OCI-LY1 (cell line): ENCODE data around the gene PTPRA.
"Not testable (repeated sequence)": the region's sequence is repeated elsewhere in the genome, so short reads cannot be mapped to it uniquely, and the experiment has no call there.

ENCODE experiments used
- H2AFZ ChIP-seq: fragments of 200-600 bp; sonication (generic), shearing (Covaris generic); 2 replicates; pipeline ENCODE4 v1.6.0; 2014; ENCODE audit warnings: antibody characterized with exemption, mild to moderate bottlenecking, low read length
- H3F3A ChIP-seq: fragments of 200-600 bp; sonication (generic), shearing (Covaris generic); 2 replicates; pipeline ENCODE4 v1.6.0; 2014; ENCODE audit warnings: mild to moderate bottlenecking, antibody characterized with exemption, low read length, moderate library complexity; ENCODE audit not compliant: insufficient read depth
- H3K27ac ChIP-seq: fragments of 200-600 bp; sonication (generic); 2 replicates; pipeline ENCODE4 v1.5.1; 2014; ENCODE audit warnings: low read length, mixed run types, mild to moderate bottlenecking, low read depth; ENCODE audit not compliant: poor library complexity, severe bottlenecking
- H3K27me3 ChIP-seq: fragments of 200-600 bp; sonication (generic); 2 replicates; pipeline ENCODE4 v1.6.0; 2014; ENCODE audit warnings: antibody characterized with exemption, mild to moderate bottlenecking, low read length, moderate library complexity; ENCODE audit not compliant: insufficient read depth
- H3K36me3 ChIP-seq: fragments of 200-600 bp; sonication (generic); 2 replicates; pipeline ENCODE4 v1.6.1; 2014; ENCODE audit warnings: mild to moderate bottlenecking, antibody characterized with exemption, low read length, moderate library complexity, mixed read lengths; ENCODE audit not compliant: insufficient read depth
- H3K4me1 ChIP-seq: fragments of 200-600 bp; sonication (generic); 2 replicates; pipeline ENCODE4 v1.5.1; 2014; ENCODE audit warnings: mild to moderate bottlenecking, low read length, moderate library complexity; ENCODE audit not compliant: insufficient read depth, severe bottlenecking
- H3K4me2 ChIP-seq: fragments of 200-600 bp; sonication (generic), shearing (Covaris generic); 2 replicates; pipeline ENCODE4 v1.6.1; 2014; ENCODE audit warnings: low read length
- H3K4me3 ChIP-seq: fragments of 200-600 bp; sonication (generic); 2 replicates; pipeline ENCODE4 v1.5.1; 2014; ENCODE audit warnings: low read length, low read depth, mild to moderate bottlenecking, mixed read lengths; ENCODE audit not compliant: poor library complexity, severe bottlenecking
- H3K79me2 ChIP-seq: fragments of 200-600 bp; shearing (Covaris generic); 2 replicates; pipeline ENCODE4 v1.6.1; 2016; ENCODE audit warnings: mixed run types, low read length, mixed read lengths; ENCODE audit not compliant: insufficient read depth
- H3K9ac ChIP-seq: fragments of 200-600 bp; sonication (generic), shearing (Covaris generic); 2 replicates; pipeline ENCODE4 v1.6.1; 2014; ENCODE audit warnings: mild to moderate bottlenecking, low read length, mixed read lengths
- H3K9me2 ChIP-seq: fragments of 200-600 bp; sonication (generic), shearing (Covaris generic); 2 replicates; pipeline ENCODE4 v1.6.1; 2014; ENCODE audit warnings: low read depth, mild to moderate bottlenecking, low read length, mixed read lengths
- H3K9me3 ChIP-seq: fragments of 200-600 bp; shearing (Covaris generic); 2 replicates; pipeline ENCODE4 v1.6.1; 2014; ENCODE audit warnings: low read length, mixed read lengths
- H4K20me1 ChIP-seq: fragments of 200-600 bp; sonication (generic), shearing (Covaris generic); 2 replicates; pipeline ENCODE4 v1.6.0; 2016; ENCODE audit warnings: mild to moderate bottlenecking, low read length; ENCODE audit not compliant: insufficient read depth
- CTCF ChIP-seq: fragments of 200-600 bp; sonication (generic), shearing (Covaris generic); IDR thresholded peaks from 2 replicates; pipeline ENCODE4 v1.5.1; 2017; ENCODE audit warnings: mild to moderate bottlenecking, antibody characterized with exemption, low read length, moderate library complexity, mixed read lengths
- EZH2 ChIP-seq: fragments of 200-600 bp; sonication (generic), shearing (Covaris generic); IDR thresholded peaks from 2 replicates; pipeline ENCODE4 v1.8.0; 2017; ENCODE audit warnings: borderline replicate concordance, mixed run types, mild to moderate bottlenecking, antibody characterized with exemption, low read length, moderate library complexity, mixed read lengths

PTPRA gene

DNA sequence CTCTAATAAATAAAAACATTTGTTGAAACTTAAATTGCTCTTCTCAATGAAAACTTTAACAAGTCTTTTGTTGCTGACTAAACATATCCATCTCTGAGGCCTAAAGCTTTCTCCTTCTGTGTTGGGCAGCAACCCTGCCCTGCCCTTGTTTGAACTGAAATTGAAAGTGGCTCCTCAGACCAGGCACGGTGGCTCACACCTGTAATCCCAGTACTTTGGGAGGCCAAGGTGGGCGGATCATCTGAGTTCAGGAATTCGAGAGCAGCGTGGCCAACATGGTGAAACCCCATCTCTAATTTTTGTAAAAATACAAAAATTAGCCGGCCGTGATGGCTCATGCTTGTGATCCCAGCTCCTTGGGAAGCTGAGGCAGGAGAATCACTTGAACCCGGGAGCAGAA lies 140.9 kb downstream of the PTPRA start:
- Histone ChIP-seq H3K36me3 (peaks cover 33% of the 10 kb centered on the region), H2AFZ (no peak overlapping the region)

DNA sequence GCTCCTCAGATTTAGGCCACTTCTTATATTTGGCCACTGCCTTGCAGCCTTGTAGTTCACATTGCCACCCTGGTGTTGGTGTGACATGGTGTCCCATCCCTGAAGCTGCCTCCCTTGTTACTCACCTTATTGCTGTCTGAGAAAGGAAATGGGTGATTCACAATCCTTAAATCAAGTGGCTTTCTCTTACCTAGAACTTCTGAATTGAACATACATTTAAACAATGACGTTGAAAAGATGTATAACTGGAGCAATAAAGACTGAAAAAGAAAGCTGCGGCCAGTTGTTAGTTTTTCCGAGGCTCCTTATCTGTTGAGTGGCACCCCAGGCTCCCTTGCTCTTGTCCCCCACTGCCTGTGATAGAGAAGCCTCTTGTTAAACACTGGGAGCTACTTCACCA lies 141.4 kb downstream of the PTPRA start:
- TF ChIP-seq CTCF (no peak), EZH2 (no peak)
- no peaks in the 10 kb centered on the region for H3K79me2 ChIP-seq
- no peak overlapping the region for H2AFZ ChIP-seq
- H3K4me2 ChIP-seq, result no peak overlapping the region
- no peak overlapping the region for H3K27ac ChIP-seq
- no peak overlapping the region for H3K9ac ChIP-seq
- peaks cover 30% of the 10 kb centered on the region for H3K36me3 ChIP-seq
- no peak overlapping the region for H3K4me3 ChIP-seq
- no peaks in the 10 kb centered on the region for H3K4me1 ChIP-seq
- no peaks in the 10 kb centered on the region for H3K27me3 ChIP-seq
- no peaks in the 10 kb centered on the region for H3F3A ChIP-seq
- H4K20me1 ChIP-seq, result no peaks in the 10 kb centered on the region
- H3K9me3 ChIP-seq, result no peaks in the 10 kb centered on the region
- H3K9me2 ChIP-seq, result no peaks in the 10 kb centered on the region

More for the DNA sequence above, 140.9 kb downstream of the PTPRA start:
- no peak for TF ChIP-seq CTCF
- TF ChIP-seq EZH2, result no peak
- no peaks in the 10 kb centered on the region for H3K9me2 ChIP-seq
- H3K27ac ChIP-seq, result no peak overlapping the region
- H4K20me1 ChIP-seq, result no peaks in the 10 kb centered on the region
- H3K79me2 ChIP-seq, result no peaks in the 10 kb centered on the region
- no peaks in the 10 kb centered on the region for H3F3A ChIP-seq
- no peak overlapping the region for H3K9ac ChIP-seq
- H3K4me3 ChIP-seq, result no peak overlapping the region
- H3K9me3 ChIP-seq, result no peaks in the 10 kb centered on the region
- no peaks in the 10 kb centered on the region for H3K27me3 ChIP-seq
- no peak overlapping the region for H3K4me2 ChIP-seq
- H3K4me1 ChIP-seq, result no peaks in the 10 kb centered on the region

- not testable (repeated sequence) for H3K4me3 ChIP-seq, H3K9me2 ChIP-seq, H3K27ac ChIP-seq, H2AFZ ChIP-seq, H3K4me2 ChIP-seq, H3K9me3 ChIP-seq, H3F3A ChIP-seq, H3K79me2 ChIP-seq, H3K4me1 ChIP-seq, H4K20me1 ChIP-seq, H3K9ac ChIP-seq, H3K27me3 ChIP-seq
- H3K36me3 ChIP-seq, result peaks cover 30% of the 10 kb centered on the region
Measured at GRCh38 chr20:3015302-3015701, 142.0 kb downstream of the PTPRA start.

GRCh38 chr20:3021327-3021726 lies 148.0 kb downstream of the PTPRA start:
- no peak overlapping the region for H3K4me2 ChIP-seq
- H3K4me1 ChIP-seq, result no peaks in the 10 kb centered on the region

More at GRCh38 chr20:3021327-3021726, 148.0 kb downstream of the PTPRA start:
- H2AFZ ChIP-seq, result no peak overlapping the region
- peaks cover 52% of the 10 kb centered on the region for H3K36me3 ChIP-seq
- no peaks in the 10 kb centered on the region for H3K9me2 ChIP-seq
- no peaks in the 10 kb centered on the region for H3K27me3 ChIP-seq
- no peaks in the 10 kb centered on the region for H3K79me2 ChIP-seq
- H4K20me1 ChIP-seq, result no peaks in the 10 kb centered on the region
- H3F3A ChIP-seq, result no peaks in the 10 kb centered on the region
- H3K9me3 ChIP-seq, result no peaks in the 10 kb centered on the region
- no peak overlapping the region for H3K27ac ChIP-seq
- H3K4me3 ChIP-seq, result no peak overlapping the region
- TF ChIP-seq EZH2, result no peak
- no peak overlapping the region for H3K9ac ChIP-seq
